C4-2B (cell line): Measurements from ENCODE around the gene USP44.

Source experiments
- CTCF ChIP-seq: fragments of 450-650 bp; conservative IDR thresholded peaks from 2 replicates; pipeline ENCODE4 v1.5.1; 2017; ENCODE audit warnings: mild to moderate bottlenecking
- ZFX ChIP-seq: fragments of 450-650 bp; IDR thresholded peaks from 2 replicates; pipeline ENCODE4 v1.6.1; 2017

GRCh38 chr12:95573951-95574576 lies 22.8 kb upstream of the USP44 start:
- TF ChIP-seq CTCF (no peak), ZFX (no peak)
